ENCODE results near the gene CAPN1. TPM values are rescaled to one million over a fixed set of nuclear protein-coding genes. Genes with fewer than 3 reads are reported as not detected.

CAPN1 gene
- total and polyA plus RNA-seq, 2 donors from 2014 or later, result 92.5 to 328 TPM

GRCh38 chr11:65214212-65214845 is 32.6 kb downstream of the CAPN1 start:
- Histone ChIP-seq H3K27me3 (ENCODE audit: control insufficient read depth, insufficient read depth, low read length) (no peaks in the 10 kb centered on the region), H3K4me1 (ENCODE audit: control insufficient read depth in 2 of 3, insufficient read depth in 2 of 3, low read depth in 1 of 3, low read length in 3 of 3) (peaks cover 0 to 3% (median 0%) of the 10 kb centered on the region in 3 donors), H3K9me3 (ENCODE audit: control insufficient read depth in 2 of 3, insufficient read depth in 1 of 3, low read length in 3 of 3) (no peaks in the 10 kb centered on the region), H3K9ac (ENCODE audit: low read length in 3 of 3) (no peak overlapping the region), H3K4me3 (ENCODE audit: low read length in 3 of 3) (no peak overlapping the region), H3K36me3 (ENCODE audit: control insufficient read depth in 2 of 3, insufficient read depth in 3 of 3, low read length in 3 of 3) (peaks cover 0 to 22% (median 10%) of the 10 kb centered on the region in 3 donors), H3K27ac (ENCODE audit: low read depth in 2 of 2, low read length in 2 of 2) (no peak overlapping the region)
- DNase-seq (peak in 1 of 5 donors; percentile 40), FAIRE-seq (no peak)
- TF ChIP-seq CTCF (IDR thresholded peaks at IDR 0.05; ENCODE audit: borderline replicate concordance, extremely low read depth, insufficient read depth), result no peak
- intact Hi-C loops (cut with DNase I), result no loop called here

GRCh38 chr11:65215441-65216076 is 33.8 kb downstream of the CAPN1 start:
- DNase-seq (peak in 1 of 5 donors; percentile 43), FAIRE-seq (no peak)
- Histone ChIP-seq H3K27ac (ENCODE audit: low read depth in 2 of 2, low read length in 2 of 2) (no peak overlapping the region), H3K27me3 (ENCODE audit: control insufficient read depth, insufficient read depth, low read length) (no peaks in the 10 kb centered on the region), H3K9me3 (ENCODE audit: control insufficient read depth in 2 of 3, insufficient read depth in 1 of 3, low read length in 3 of 3) (no peaks in the 10 kb centered on the region), H3K4me3 (ENCODE audit: low read length in 3 of 3) (no peak overlapping the region), H3K9ac (ENCODE audit: low read length in 3 of 3) (no peak overlapping the region), H3K36me3 (ENCODE audit: control insufficient read depth in 2 of 3, insufficient read depth in 3 of 3, low read length in 3 of 3) (peaks cover 0 to 10% (median 4%) of the 10 kb centered on the region in 3 donors), H3K4me1 (ENCODE audit: control insufficient read depth in 2 of 3, insufficient read depth in 2 of 3, low read depth in 1 of 3, low read length in 3 of 3) (peaks cover 0 to 3% (median 0%) of the 10 kb centered on the region in 3 donors)
- intact Hi-C loops (cut with DNase I), result no loop called here
- TF ChIP-seq CTCF (IDR thresholded peaks at IDR 0.05; ENCODE audit: borderline replicate concordance, extremely low read depth, insufficient read depth), result no peak

- Histone ChIP-seq H3K27me3 (ENCODE audit: control insufficient read depth, insufficient read depth, low read length) (no peaks in the 10 kb centered on the region), H3K27ac (ENCODE audit: low read depth in 2 of 2, low read length in 2 of 2) (no peak overlapping the region), H3K9ac (ENCODE audit: low read length in 3 of 3) (no peak overlapping the region), H3K4me1 (ENCODE audit: control insufficient read depth in 2 of 3, insufficient read depth in 2 of 3, low read depth in 1 of 3, low read length in 3 of 3) (peaks cover 0 to 3% (median 0%) of the 10 kb centered on the region in 3 donors), H3K9me3 (ENCODE audit: control insufficient read depth in 2 of 3, insufficient read depth in 1 of 3, low read length in 3 of 3) (no peaks in the 10 kb centered on the region), H3K36me3 (ENCODE audit: control insufficient read depth in 2 of 3, insufficient read depth in 3 of 3, low read length in 3 of 3) (no peaks in the 10 kb centered on the region), H3K4me3 (ENCODE audit: low read length in 3 of 3) (no peak overlapping the region)
- DNase-seq (no peak), FAIRE-seq (no peak)
- TF ChIP-seq CTCF (IDR thresholded peaks at IDR 0.05; ENCODE audit: borderline replicate concordance, extremely low read depth, insufficient read depth), result no peak
- intact Hi-C loops (cut with DNase I), result no loop called here
Measured at GRCh38 chr11:65216830-65217229, 35.1 kb downstream of the CAPN1 start.

Measured in kidney (tissue), 14 donors.